Stimulated activated CD4-positive, alpha-beta T cell treated with anti-CD3 and anti-CD28 coated beads, Interleukin-2, amount 100 ng/mL, for 24 hours (primary cell): ENCODE data around the gene BORCS5.

Experiments used
- DNase-seq, 2 donors: peaks; one replicate each; pipeline ENCODE4 v3.0.0-alpha.2; 2020

The BORCS5 gene

GRCh38 chr12:12439636-12440035 lies 82.8 kb downstream of the BORCS5 start:
- DNase-seq, result peak; percentile 59 to 68

- no peak for DNase-seq
Observed at GRCh38 chr12:12440784-12441428, 84.0 kb downstream of the BORCS5 start.

- no peak for DNase-seq
Observed at GRCh38 chr12:12441429-12441807, 84.5 kb downstream of the BORCS5 start.

- peak; percentile 41 to 49 for DNase-seq
Observed at GRCh38 chr12:12441843-12442461, 85.1 kb downstream of the BORCS5 start.

GRCh38 chr12:12442548-12443071 lies 85.7 kb downstream of the BORCS5 start:
- DNase-seq, result no peak

- no peak for DNase-seq
Observed at GRCh38 chr12:12443431-12443878, 86.6 kb downstream of the BORCS5 start.

GRCh38 chr12:12445165-12445881 lies 88.4 kb downstream of the BORCS5 start:
- no peak for DNase-seq

GRCh38 chr12:12445882-12446181 lies 89.0 kb downstream of the BORCS5 start:
- DNase-seq, result no peak

- DNase-seq, result no peak
Observed at GRCh38 chr12:12446786-12447185, 89.9 kb downstream of the BORCS5 start.

GRCh38 chr12:12447236-12447635 lies 90.4 kb downstream of the BORCS5 start:
- DNase-seq, result no peak

GRCh38 chr12:12447837-12448236 lies 91.0 kb downstream of the BORCS5 start:
- no peak for DNase-seq

GRCh38 chr12:12449533-12450025 lies 92.7 kb downstream of the BORCS5 start:
- DNase-seq, result no peak

- no peak for DNase-seq
Observed at GRCh38 chr12:12450043-12450471, 93.2 kb downstream of the BORCS5 start.

- no peak for DNase-seq
Observed at GRCh38 chr12:12451098-12451497, 94.2 kb downstream of the BORCS5 start.

- no peak for DNase-seq
Observed at GRCh38 chr12:12452326-12452902, 95.5 kb downstream of the BORCS5 start.

GRCh38 chr12:12453635-12454034 lies 96.8 kb downstream of the BORCS5 start:
- no peak for DNase-seq

GRCh38 chr12:12454315-12454714 lies 97.4 kb downstream of the BORCS5 start:
- no peak for DNase-seq

GRCh38 chr12:12456637-12457036 lies 99.8 kb downstream of the BORCS5 start:
- DNase-seq, result no peak

- peak; percentile 50 to 58 for DNase-seq
Observed at GRCh38 chr12:12460935-12461922, 104.4 kb downstream of the BORCS5 start.

- peak; percentile 55 to 56 for DNase-seq
Observed at GRCh38 chr12:12461923-12462315, 105.0 kb downstream of the BORCS5 start.

- DNase-seq, result no peak
Observed at GRCh38 chr12:12465522-12465921, 108.6 kb downstream of the BORCS5 start.

GRCh38 chr12:12466157-12466556 lies 109.3 kb downstream of the BORCS5 start:
- DNase-seq, result peak in 1 of 2 donors; percentile 29
